Uterus (tissue), 2 donors: Measurements from ENCODE around the gene NOP53.
"Not testable (repeated sequence)": the region's sequence is repeated elsewhere in the genome, so short reads cannot be mapped to it uniquely, and the experiment has no call there.

Experiments used
- CTCF ChIP-seq, 4 experiments: fragments of 200-600 bp in 2 of 4; fragments of 450-650 bp in 2 of 4; sonication (generic) in 2 of 4; IDR thresholded peaks; one replicate each; pipeline ENCODE4 v1.5.1; 2016 to 2019; ENCODE audit warnings: antibody characterized with exemption in 4 of 4, mild to moderate bottlenecking in 2 of 4, moderate library complexity in 1 of 4
- POLR2A ChIP-seq, 2 donors: fragments of 450-650 bp; IDR thresholded peaks; one replicate each; pipeline ENCODE4 v1.6.1; 2016; ENCODE audit warnings: antibody characterized with exemption in 2 of 2, mild to moderate bottlenecking in 1 of 2, moderate library complexity in 1 of 2

- TF ChIP-seq CTCF, POLR2A (IDR thresholded peaks at IDR 0.05): not testable (repeated sequence)
Observed at GRCh38 chr19:47714855-47715254, 30.5 kb upstream of the NOP53 start.
